Astrocyte (in vitro differentiated cells and primary cell): Measurements from ENCODE around the gene INPP5J. TPM values are rescaled to one million over a fixed set of nuclear protein-coding genes. Genes with fewer than 3 reads are reported as not detected.

Experiments used
- DNase-seq: peaks from one replicate; pipeline ENCODE4 v3.0.0-alpha.2; 2010; ENCODE audit warnings: low read depth
- FAIRE-seq: peaks from 2 replicates; lab custom pipeline; 2011; peaks lifted over from hg19 to GRCh38; lab: Jason Lieb, UNC
- H2AFZ ChIP-seq: 2 replicates; pipeline ENCODE4 v1.6.0; 2012; ENCODE audit warnings: low read depth, low read length, inconsistent platforms
- H3K27ac ChIP-seq: 2 replicates; pipeline ENCODE4 v1.5.1; 2011; ENCODE audit warnings: low read depth, low read length, inconsistent platforms
- H3K27me3 ChIP-seq: 2 replicates; pipeline ENCODE4 v1.6.0; 2011; ENCODE audit warnings: low read length, inconsistent platforms; ENCODE audit not compliant: insufficient read depth
- H3K36me3 ChIP-seq: 2 replicates; pipeline ENCODE4 v1.5.1; 2011; ENCODE audit warnings: low read length, inconsistent platforms; ENCODE audit not compliant: insufficient read depth
- H3K4me1 ChIP-seq: 2 replicates; pipeline ENCODE4 v1.5.1; 2011; ENCODE audit warnings: low read length, inconsistent platforms; ENCODE audit not compliant: insufficient read depth
- H3K4me2 ChIP-seq: 2 replicates; pipeline ENCODE4 v1.6.0; 2012; ENCODE audit warnings: low read length, inconsistent platforms
- H3K4me3 ChIP-seq: 2 replicates; pipeline ENCODE4 v1.5.1; 2011; ENCODE audit warnings: low read depth, mild to moderate bottlenecking, low read length, inconsistent platforms; ENCODE audit not compliant: insufficient read depth
- H3K79me2 ChIP-seq: 2 replicates; pipeline ENCODE4 v1.6.0; 2012; ENCODE audit warnings: mild to moderate bottlenecking, low read length, inconsistent platforms; ENCODE audit not compliant: insufficient read depth
- H3K9ac ChIP-seq: 2 replicates; pipeline ENCODE4 v1.6.0; 2012; ENCODE audit warnings: mild to moderate bottlenecking, low read length, inconsistent platforms
- H3K9me3 ChIP-seq: 2 replicates; pipeline ENCODE4 v1.5.1; 2012; ENCODE audit warnings: low read depth, mild to moderate bottlenecking, low read length, inconsistent platforms; ENCODE audit not compliant: insufficient read depth
- H4K20me1 ChIP-seq: 2 replicates; pipeline ENCODE4 v1.6.0; 2012; ENCODE audit warnings: low read length, inconsistent platforms; ENCODE audit not compliant: insufficient read depth
- H3K27ac Mint-ChIP-seq: one replicate; pipeline ENCODE4 v1.8.0; 2021; ENCODE audit warnings: mild to moderate bottlenecking, mixed read lengths; ENCODE audit not compliant: unreplicated experiment
- H3K27me3 Mint-ChIP-seq: one replicate; pipeline ENCODE4 v1.8.0; 2021; ENCODE audit warnings: low read depth, mixed read lengths; ENCODE audit not compliant: unreplicated experiment
- H3K36me3 Mint-ChIP-seq: one replicate; pipeline ENCODE4 v1.8.0; 2021; ENCODE audit warnings: low read depth, mixed read lengths; ENCODE audit not compliant: unreplicated experiment
- H3K4me1 Mint-ChIP-seq: one replicate; pipeline ENCODE4 v1.8.0; 2021; ENCODE audit warnings: low read depth, mixed read lengths; ENCODE audit not compliant: unreplicated experiment
- H3K4me3 Mint-ChIP-seq: one replicate; pipeline ENCODE4 v1.8.0; 2021; ENCODE audit warnings: mild to moderate bottlenecking, moderate library complexity, mixed read lengths; ENCODE audit not compliant: unreplicated experiment
- H3K9me3 Mint-ChIP-seq: one replicate; pipeline ENCODE4 v1.8.0; 2021; ENCODE audit warnings: mild to moderate bottlenecking, mixed read lengths; ENCODE audit not compliant: unreplicated experiment
- CTCF ChIP-seq: IDR thresholded peaks from 2 replicates; pipeline ENCODE4 v1.5.1; 2011; ENCODE audit warnings: low read depth, mild to moderate bottlenecking, inconsistent platforms, low read length, moderate library complexity; ENCODE audit not compliant: insufficient read depth
- EZH2 ChIP-seq: IDR thresholded peaks from 2 replicates; pipeline ENCODE4 v1.6.1; 2012; ENCODE audit warnings: mild to moderate bottlenecking, low read length, inconsistent platforms; ENCODE audit not compliant: insufficient read depth
- total RNA-seq: library from RNA; stranded (reverse); gene quantifications from 2 replicates; pipeline ENCODE4 v1.2.1, GENCODE V29; 2021

Gene INPP5J
- total RNA-seq, 1 donor from 2014 or later, result 3.0 TPM

GRCh38 chr22:31151872-31152271, 29.1 kb downstream of the INPP5J start:
- no peak overlapping the region for H3K9ac ChIP-seq
- peaks cover 14% of the 10 kb centered on the region for H3K4me1 ChIP-seq
- no peak overlapping the region for H3K4me3 ChIP-seq
- H3K9me3 Mint-ChIP-seq, result peaks cover 7% of the 10 kb centered on the region
- no peaks in the 10 kb centered on the region for H3K36me3 Mint-ChIP-seq
- TF ChIP-seq CTCF, result no peak
- TF ChIP-seq EZH2, result no peak
- H3K27me3 Mint-ChIP-seq, result peaks cover 8% of the 10 kb centered on the region
- no peak overlapping the region for H3K27ac ChIP-seq
- DNase-seq, result no peak
- H3K27ac Mint-ChIP-seq, result no peak overlapping the region
- H3K79me2 ChIP-seq, result no peaks in the 10 kb centered on the region
- peaks cover 5% of the 10 kb centered on the region for H3K4me1 Mint-ChIP-seq
- no peaks in the 10 kb centered on the region for H3K9me3 ChIP-seq
- no peak overlapping the region for H3K4me2 ChIP-seq
- H3K36me3 ChIP-seq, result no peaks in the 10 kb centered on the region
- no peak overlapping the region for H3K4me3 Mint-ChIP-seq
- no peak overlapping the region for H2AFZ ChIP-seq
- FAIRE-seq, result no peak
- H3K27me3 ChIP-seq, result no peaks in the 10 kb centered on the region
- no peaks in the 10 kb centered on the region for H4K20me1 ChIP-seq

- Mint-ChIP-seq H3K4me3 (no peak overlapping the region), H3K27ac (no peak overlapping the region), H3K4me1 (peaks cover 5% of the 10 kb centered on the region), H3K9me3 (no peaks in the 10 kb centered on the region), H3K36me3 (no peaks in the 10 kb centered on the region), H3K27me3 (peaks cover 13% of the 10 kb centered on the region)
- TF ChIP-seq EZH2 (no peak), CTCF (no peak)
- Histone ChIP-seq H3K9me3 (no peaks in the 10 kb centered on the region), H3K9ac (no peak overlapping the region), H3K79me2 (no peaks in the 10 kb centered on the region), H3K36me3 (no peaks in the 10 kb centered on the region), H3K4me2 (no peak overlapping the region), H3K27ac (no peak overlapping the region), H3K4me3 (no peak overlapping the region), H4K20me1 (no peaks in the 10 kb centered on the region), H2AFZ (no peak overlapping the region), H3K4me1 (peaks cover 13% of the 10 kb centered on the region), H3K27me3 (no peaks in the 10 kb centered on the region)
- no peak for FAIRE-seq
- no peak for DNase-seq
These were observed 30.6 kb downstream of the INPP5J start for GRCh38 chr22:31153357-31153756.

- no peak overlapping the region for H2AFZ ChIP-seq
- H3K4me1 Mint-ChIP-seq, result peaks cover 5% of the 10 kb centered on the region
- H3K27ac Mint-ChIP-seq, result no peak overlapping the region
- no peak overlapping the region for H3K4me3 ChIP-seq
- no peak overlapping the region for H3K4me3 Mint-ChIP-seq
- no peak for FAIRE-seq
- peaks cover 5% of the 10 kb centered on the region for H3K9me3 Mint-ChIP-seq
- no peaks in the 10 kb centered on the region for H4K20me1 ChIP-seq
- H3K9me3 ChIP-seq, result no peaks in the 10 kb centered on the region
- H3K36me3 Mint-ChIP-seq, result no peaks in the 10 kb centered on the region
- H3K79me2 ChIP-seq, result no peaks in the 10 kb centered on the region
- no peaks in the 10 kb centered on the region for H3K27me3 ChIP-seq
- no peak overlapping the region for H3K9ac ChIP-seq
- H3K27ac ChIP-seq, result peak overlapping the region; percentile 30
- no peak overlapping the region for H3K4me2 ChIP-seq
- H3K27me3 Mint-ChIP-seq, result peaks cover 15% of the 10 kb centered on the region
- H3K4me1 ChIP-seq, result peaks cover 7% of the 10 kb centered on the region
- no peak for TF ChIP-seq CTCF
- no peak for TF ChIP-seq EZH2
- DNase-seq, result no peak
- H3K36me3 ChIP-seq, result no peaks in the 10 kb centered on the region
These were observed 32.2 kb downstream of the INPP5J start for GRCh38 chr22:31154975-31155374.
